K562 (cell line): Measurements from ENCODE around the gene LRRC39. TPM values are rescaled to one million over a fixed set of nuclear protein-coding genes. Genes with fewer than 3 reads are reported as not detected.

Source experiments
- CBX2 ChIP-seq: fragments of 200-600 bp; sonication (generic); IDR thresholded peaks from one replicate; pipeline ENCODE4 v1.6.1; 2012; ENCODE audit warnings: mild to moderate bottlenecking, low read length, inconsistent platforms; ENCODE audit not compliant: insufficient read depth, poor library complexity, severe bottlenecking
- CBX8 ChIP-seq: fragments of 200-600 bp; sonication (generic); IDR thresholded peaks from 2 replicates; pipeline ENCODE4 v1.6.1; 2012; ENCODE audit warnings: borderline replicate concordance, mixed run types, low read depth, mild to moderate bottlenecking, moderate library complexity, mixed read lengths, low read length, control low read depth, inconsistent platforms; ENCODE audit not compliant: poor library complexity, severe bottlenecking; ENCODE audit errors: extremely low read depth
- CHD1 ChIP-seq: fragments of 200-600 bp; sonication (generic); IDR thresholded peaks from one replicate; pipeline ENCODE4 v1.6.1; 2012; ENCODE audit warnings: mild to moderate bottlenecking, moderate library complexity, low read length, inconsistent platforms
- CREM ChIP-seq: IDR thresholded peaks from 2 replicates; pipeline ENCODE4 v1.6.1; 2014; ENCODE audit warnings: antibody characterized with exemption, low read depth
- DIDO1 ChIP-seq: fragments of 450-650 bp; IDR thresholded peaks from 2 replicates; pipeline ENCODE4 v1.6.1; 2016; ENCODE audit warnings: low read depth, missing biosample characterization, missing genetic modification characterization
- DPF2 ChIP-seq: fragments of 450-650 bp; IDR thresholded peaks from 2 replicates; pipeline ENCODE4 v1.6.1; 2016
- FOSL1 ChIP-seq: fragments of 200-800 bp; sonication (Bioruptor generic); conservative IDR thresholded peaks from 2 replicates; pipeline ENCODE4 v1.6.1; 2016; ENCODE audit warnings: missing genetic modification characterization, missing compliant biosample characterization
- GABPA ChIP-seq: fragments of 200-800 bp; sonication (Bioruptor generic); conservative IDR thresholded peaks from 2 replicates; pipeline ENCODE4 v1.6.1; 2016; ENCODE audit warnings: low read depth, missing genetic modification characterization, missing compliant biosample characterization
- GTF2A2 ChIP-seq: IDR thresholded peaks from 2 replicates; pipeline ENCODE4 v1.6.1; 2016; ENCODE audit warnings: mild to moderate bottlenecking, missing genetic modification characterization, missing compliant biosample characterization
- HMG20A ChIP-seq: fragments of 450-650 bp; formaldehyde crosslinking; conservative IDR thresholded peaks from 2 replicates; pipeline ENCODE4 v1.4.0; 2020; ENCODE audit warnings: mild to moderate bottlenecking, mixed read lengths
- KLF10 ChIP-seq: fragments of 250-450 bp; sonication (Bioruptor Pico); IDR thresholded peaks from 2 replicates; pipeline ENCODE4 v1.6.1; 2021; ENCODE audit warnings: matching md5 sums
- MEF2D ChIP-seq: conservative IDR thresholded peaks from 2 replicates; pipeline ENCODE4 v1.6.1; 2016; ENCODE audit warnings: low read depth, missing genetic modification characterization, missing compliant biosample characterization
- RFX5 ChIP-seq: IDR thresholded peaks from 2 replicates; pipeline ENCODE4 v1.6.1; 2011; ENCODE audit warnings: low read depth, mild to moderate bottlenecking, improper control_type of control experiment, low read length
- SMARCA4 ChIP-seq: fragments of 450-650 bp; IDR thresholded peaks from 2 replicates; pipeline ENCODE4 v1.6.1; 2016
- THRAP3 ChIP-seq: fragments of 450-650 bp; IDR thresholded peaks from 2 replicates; pipeline ENCODE4 v1.6.1; 2016; ENCODE audit warnings: mild to moderate bottlenecking, inconsistent platforms, borderline replicate concordance
- ZC3H4 ChIP-seq: sonication (generic); formaldehyde crosslinking; IDR thresholded peaks from 2 replicates; pipeline ENCODE4 v1.9.0; 2021; ENCODE audit warnings: missing genetic modification reagents, borderline replicate concordance
- ZFP30 ChIP-seq: fragments of 250-450 bp; sonication (Bioruptor Pico); IDR thresholded peaks from 2 replicates; pipeline ENCODE4 v1.8.0; 2022; ENCODE audit warnings: moderate library complexity, mild to moderate bottlenecking, inconsistent platforms, borderline replicate concordance
- ZKSCAN1 ChIP-seq: fragments of 150-350 bp; IDR thresholded peaks from 2 replicates; pipeline ENCODE4 v1.6.1; 2016; ENCODE audit warnings: low read depth, low read length
- ZNF146 ChIP-seq: IDR thresholded peaks from one replicate; pipeline ENCODE4 v1.6.1; 2018; ENCODE audit warnings: missing compliant biosample characterization; ENCODE audit not compliant: unreplicated experiment
- ZNF436 ChIP-seq: fragments of 250-450, 450-650 bp; sonication (Bioruptor Pico); formaldehyde crosslinking; IDR thresholded peaks from 2 replicates; pipeline ENCODE4 v1.7.0; 2020; ENCODE audit warnings: mild to moderate bottlenecking
- ZNF445 ChIP-seq: fragments of 250-450 bp; sonication (Bioruptor Pico); IDR thresholded peaks from 2 replicates; pipeline ENCODE4 v1.4.0; 2020; ENCODE audit warnings: low read depth, mild to moderate bottlenecking, moderate library complexity
- ZNF586 ChIP-seq: fragments of 450-650 bp; formaldehyde crosslinking; conservative IDR thresholded peaks from 2 replicates; pipeline ENCODE4 v1.4.0; 2020; ENCODE audit warnings: mild to moderate bottlenecking, moderate library complexity
- polyA plus RNA-seq, 8 experiments: library from polyadenylated mRNA; depleted of rRNA in 4 of 8; stranded (reverse) in 5 of 8; unstranded in 3 of 8; fragments of >200 nt; fragmentation: Nextera tagmentation in 2 of 8; fragmentation: Illumina TruSeq in 1 of 8; extraction: Ambion mirVana in 2 of 8; extraction: Trizol in 1 of 8; gene quantifications; 2 replicates each; pipeline versions ENCODE4 v1.2.1 to v1.2.3, GENCODE V29; 2011 to 2014; ENCODE audit warnings: inconsistent platforms in 1 of 8, missing spikeins in 1 of 8
- total RNA-seq, 7 experiments: library from RNA; depleted of rRNA in 6 of 7; stranded (reverse); fragments of >200 nt in 6 of 7; fragmentation: Illumina TruSeq in 2 of 7; extraction: Trizol in 2 of 7; gene quantifications; 2 replicates each; pipeline versions ENCODE4 v1.2.1 to v1.2.3, GENCODE V29; 2011 to 2021; ENCODE audit warnings: low replicate concordance in 1 of 7
- TF ChIP-seq, protein P1 (sequence below): fragments of 250-450 bp; sonication (Bioruptor Pico); IDR thresholded peaks from 2 replicates; pipeline ENCODE4 v1.4.0; 2020
- TF ChIP-seq, protein P2 (sequence below): sonication (generic); formaldehyde crosslinking; IDR thresholded peaks from 2 replicates; pipeline ENCODE4 v1.8.1; 2023; ENCODE audit warnings: mild to moderate bottlenecking, missing genetic modification reagents
- TF ChIP-seq, protein P3 (sequence below): fragments of 450-650 bp; formaldehyde crosslinking; IDR thresholded peaks from 2 replicates; pipeline ENCODE4 v1.4.0; 2022; ENCODE audit warnings: missing genetic modification characterization
- TF ChIP-seq, protein P4 (sequence below): fragments of 250-450 bp; sonication (Bioruptor Pico); IDR thresholded peaks from 2 replicates; pipeline ENCODE4 v1.9.0; 2021; ENCODE audit warnings: mild to moderate bottlenecking

The LRRC39 gene
- total and polyA plus RNA-seq, 9 of the 15 experiments (the other 6 are each of a cell fraction or from before 2014, with no cell fraction given), result 1.00 to 3.1 (median 1.3) TPM

DNA sequence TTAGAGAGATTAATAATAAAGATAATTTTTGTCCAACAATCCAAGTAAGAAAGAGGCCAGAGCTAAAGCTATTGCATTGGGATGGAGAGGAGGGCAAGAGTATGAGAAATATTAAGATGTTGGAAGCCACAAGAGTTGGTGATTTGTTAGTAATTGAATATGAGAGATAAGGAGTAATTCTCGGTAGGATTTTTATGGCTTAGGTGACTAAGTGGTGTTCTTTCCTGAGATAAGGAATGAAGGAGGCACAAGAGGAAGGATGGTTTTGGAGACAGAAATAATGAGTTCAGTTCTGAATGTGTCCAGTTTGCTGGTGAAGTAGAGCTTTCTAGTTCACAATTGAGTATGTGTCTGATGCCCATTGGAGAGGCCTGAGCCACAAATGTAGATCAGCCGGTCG is 35.7 kb downstream of the LRRC39 start (continued):
- TF ChIP-seq, protein P1, sequence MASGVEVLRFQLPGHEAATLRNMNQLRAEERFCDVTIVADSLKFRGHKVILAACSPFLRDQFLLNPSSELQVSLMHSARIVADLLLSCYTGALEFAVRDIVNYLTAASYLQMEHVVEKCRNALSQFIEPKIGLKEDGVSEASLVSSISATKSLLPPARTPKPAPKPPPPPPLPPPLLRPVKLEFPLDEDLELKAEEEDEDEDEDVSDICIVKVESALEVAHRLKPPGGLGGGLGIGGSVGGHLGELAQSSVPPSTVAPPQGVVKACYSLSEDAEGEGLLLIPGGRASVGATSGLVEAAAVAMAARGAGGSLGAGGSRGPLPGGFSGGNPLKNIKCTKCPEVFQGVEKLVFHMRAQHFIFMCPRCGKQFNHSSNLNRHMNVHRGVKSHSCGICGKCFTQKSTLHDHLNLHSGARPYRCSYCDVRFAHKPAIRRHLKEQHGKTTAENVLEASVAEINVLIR, result no peak
- TF ChIP-seq CBX2 (no peak), ZNF445 (no peak), CHD1 (no peak), DPF2 (peak; percentile 36; the same call in 1 of the 2 replicates), DIDO1 (tag) (no peak), GTF2A2 (tag) (no peak), ZFP30 (CRISPR knock-in tag) (no peak), RFX5 (no peak), MEF2D (no peak), HMG20A (CRISPR knock-in tag) (no peak), ZC3H4 (CRISPR knock-in tag) (no peak), ZKSCAN1 (no peak), FOSL1 (tag) (peak; percentile 86), ZNF146 (CRISPR knock-in tag) (no peak), KLF10 (CRISPR knock-in tag) (no peak), GABPA (tag) (no peak), ZNF436 (CRISPR knock-in tag) (no peak), ZNF586 (CRISPR knock-in tag) (no peak), SMARCA4 (peak; percentile 48; the same call in 1 of the 2 replicates), CREM (no peak), THRAP3 (no peak), CBX8 (no peak)
- TF ChIP-seq, protein P2, sequence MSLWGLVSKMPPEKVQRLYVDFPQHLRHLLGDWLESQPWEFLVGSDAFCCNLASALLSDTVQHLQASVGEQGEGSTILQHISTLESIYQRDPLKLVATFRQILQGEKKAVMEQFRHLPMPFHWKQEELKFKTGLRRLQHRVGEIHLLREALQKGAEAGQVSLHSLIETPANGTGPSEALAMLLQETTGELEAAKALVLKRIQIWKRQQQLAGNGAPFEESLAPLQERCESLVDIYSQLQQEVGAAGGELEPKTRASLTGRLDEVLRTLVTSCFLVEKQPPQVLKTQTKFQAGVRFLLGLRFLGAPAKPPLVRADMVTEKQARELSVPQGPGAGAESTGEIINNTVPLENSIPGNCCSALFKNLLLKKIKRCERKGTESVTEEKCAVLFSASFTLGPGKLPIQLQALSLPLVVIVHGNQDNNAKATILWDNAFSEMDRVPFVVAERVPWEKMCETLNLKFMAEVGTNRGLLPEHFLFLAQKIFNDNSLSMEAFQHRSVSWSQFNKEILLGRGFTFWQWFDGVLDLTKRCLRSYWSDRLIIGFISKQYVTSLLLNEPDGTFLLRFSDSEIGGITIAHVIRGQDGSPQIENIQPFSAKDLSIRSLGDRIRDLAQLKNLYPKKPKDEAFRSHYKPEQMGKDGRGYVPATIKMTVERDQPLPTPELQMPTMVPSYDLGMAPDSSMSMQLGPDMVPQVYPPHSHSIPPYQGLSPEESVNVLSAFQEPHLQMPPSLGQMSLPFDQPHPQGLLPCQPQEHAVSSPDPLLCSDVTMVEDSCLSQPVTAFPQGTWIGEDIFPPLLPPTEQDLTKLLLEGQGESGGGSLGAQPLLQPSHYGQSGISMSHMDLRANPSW (CRISPR knock-in tag), result no peak
- TF ChIP-seq, protein P3, sequence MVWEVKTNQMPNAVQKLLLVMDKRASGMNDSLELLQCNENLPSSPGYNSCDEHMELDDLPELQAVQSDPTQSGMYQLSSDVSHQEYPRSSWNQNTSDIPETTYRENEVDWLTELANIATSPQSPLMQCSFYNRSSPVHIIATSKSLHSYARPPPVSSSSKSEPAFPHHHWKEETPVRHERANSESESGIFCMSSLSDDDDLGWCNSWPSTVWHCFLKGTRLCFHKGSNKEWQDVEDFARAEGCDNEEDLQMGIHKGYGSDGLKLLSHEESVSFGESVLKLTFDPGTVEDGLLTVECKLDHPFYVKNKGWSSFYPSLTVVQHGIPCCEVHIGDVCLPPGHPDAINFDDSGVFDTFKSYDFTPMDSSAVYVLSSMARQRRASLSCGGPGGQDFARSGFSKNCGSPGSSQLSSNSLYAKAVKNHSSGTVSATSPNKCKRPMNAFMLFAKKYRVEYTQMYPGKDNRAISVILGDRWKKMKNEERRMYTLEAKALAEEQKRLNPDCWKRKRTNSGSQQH, result no peak
- TF ChIP-seq, protein P4, sequence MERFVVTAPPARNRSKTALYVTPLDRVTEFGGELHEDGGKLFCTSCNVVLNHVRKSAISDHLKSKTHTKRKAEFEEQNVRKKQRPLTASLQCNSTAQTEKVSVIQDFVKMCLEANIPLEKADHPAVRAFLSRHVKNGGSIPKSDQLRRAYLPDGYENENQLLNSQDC (CRISPR knock-in tag), result no peak
